Fibroblast of lung (primary cell): Measurements from ENCODE around the gene TMEM170A. TPM values are rescaled to one million over a fixed set of nuclear protein-coding genes. Genes with fewer than 3 reads are reported as not detected.

Experiments
- DNase-seq, 2 donors: peaks; one replicate each; pipeline versions ENCODE4 v3.0.0 to v3.0.0-alpha.2; 2010; ENCODE audit warnings: low read depth in 2 of 2
- H2AFZ ChIP-seq: 2 replicates; pipeline ENCODE4 v1.5.1; 2012; ENCODE audit warnings: low read length, control low read depth, inconsistent platforms
- H3K27ac ChIP-seq: 2 replicates; pipeline ENCODE4 v1.5.1; 2011; ENCODE audit warnings: low read length, control low read depth; ENCODE audit not compliant: insufficient read depth
- H3K27me3 ChIP-seq: 2 replicates; pipeline ENCODE4 v1.5.1; 2011; ENCODE audit warnings: mild to moderate bottlenecking, low read length; ENCODE audit not compliant: control insufficient read depth, insufficient read depth
- H3K36me3 ChIP-seq: 2 replicates; pipeline ENCODE4 v1.5.1; 2011; ENCODE audit warnings: low read length; ENCODE audit not compliant: control insufficient read depth, insufficient read depth
- H3K4me1 ChIP-seq: 2 replicates; pipeline ENCODE4 v1.5.1; 2011; ENCODE audit warnings: low read length; ENCODE audit not compliant: control insufficient read depth, insufficient read depth; ENCODE audit errors: extremely low read depth
- H3K4me2 ChIP-seq: 2 replicates; pipeline ENCODE4 v1.5.1; 2011; ENCODE audit warnings: low read length, control low read depth; ENCODE audit not compliant: insufficient read depth; ENCODE audit errors: extremely low read depth
- H3K4me3 ChIP-seq, 4 experiments: fragments of 200-600 bp in 1 of 4; sonication (generic) in 1 of 4; replicated peaks in 1 of 4; 2 replicates each; pipeline ENCODE4 v1.5.1; 2011 to 2016; ENCODE audit warnings: low read length in 4 of 4, low read depth in 3 of 4, mild to moderate bottlenecking in 3 of 4, control low read depth in 2 of 4, inconsistent platforms in 1 of 4, mixed read lengths in 1 of 4; ENCODE audit not compliant: insufficient read depth in 1 of 4; ENCODE audit errors: control extremely low read depth in 1 of 4
- H3K79me2 ChIP-seq: 2 replicates; pipeline ENCODE4 v1.5.1; 2012; ENCODE audit warnings: mild to moderate bottlenecking, low read length, inconsistent platforms; ENCODE audit not compliant: control insufficient read depth, insufficient read depth
- H3K9ac ChIP-seq: 2 replicates; pipeline ENCODE4 v1.5.1; 2011; ENCODE audit warnings: mild to moderate bottlenecking, low read length, control low read depth; ENCODE audit not compliant: insufficient read depth
- H3K9me3 ChIP-seq: 2 replicates; pipeline ENCODE4 v1.5.1; 2012; ENCODE audit warnings: low read depth, low read length; ENCODE audit not compliant: control insufficient read depth, insufficient read depth
- H4K20me1 ChIP-seq: 2 replicates; pipeline ENCODE4 v1.5.1; 2011; ENCODE audit warnings: low read length; ENCODE audit not compliant: control insufficient read depth, insufficient read depth; ENCODE audit errors: extremely low read depth
- CTCF ChIP-seq, 2 donors: IDR thresholded peaks in 1 of 2; conservative IDR thresholded peaks in 1 of 2; 1 replicate in 1 of 2; 2 replicates in 1 of 2; pipeline ENCODE4 v1.5.1; 2011 to 2012; ENCODE audit warnings: low read length in 2 of 2, control low read depth in 1 of 2, inconsistent platforms in 1 of 2, low read depth in 1 of 2, mild to moderate bottlenecking in 1 of 2
- EZH2 ChIP-seq: IDR thresholded peaks from 2 replicates; pipeline ENCODE4 v1.5.1; 2012; ENCODE audit warnings: low read length, control low read depth, mild to moderate bottlenecking; ENCODE audit errors: missing control alignments
- polyA plus RNA-seq, 2 donors: library from polyadenylated mRNA; depleted of rRNA in 1 of 2; stranded (reverse) in 1 of 2; unstranded in 1 of 2; fragments of >200 nt; gene quantifications; 2 replicates each; pipeline ENCODE4 v1.2.1, GENCODE V29; 2011 to 2012; ENCODE audit warnings: missing spikeins in 1 of 2
- total RNA-seq: library from RNA; depleted of rRNA; stranded (reverse); fragments of >200 nt; gene quantifications from 2 replicates; pipeline ENCODE4 v1.2.1, GENCODE V29; 2014

Gene TMEM170A
- total and polyA plus RNA-seq, 2 donors (not counting 1 experiment from before 2014, with no cell fraction given), result 12.3 to 14.5 TPM

- TF ChIP-seq CTCF (conservative IDR thresholded peaks at IDR 0.05 in 1 of 2, IDR thresholded peaks at IDR 0.05 in 1 of 2; ENCODE audit: low read depth in 1 of 2, low read length in 2 of 2) (no peak), EZH2 (no peak)
- Histone ChIP-seq H3K9me3 (no peaks in the 10 kb centered on the region), H3K4me3 (no peak overlapping the region), H3K27ac (no peak overlapping the region), H2AFZ (no peak overlapping the region), H3K9ac (no peak overlapping the region), H4K20me1 (no peaks in the 10 kb centered on the region), H3K27me3 (no peaks in the 10 kb centered on the region), H3K4me2 (no peak overlapping the region), H3K79me2 (peaks cover 45% of the 10 kb centered on the region), H3K4me1 (peaks cover 6% of the 10 kb centered on the region), H3K36me3 (no peaks in the 10 kb centered on the region)
- DNase-seq, result peak in 1 of 2 donors; percentile 16
These were observed 40.8 kb downstream of the TMEM170A start for GRCh38 chr16:75423723-75424104.

- Histone ChIP-seq H3K9me3 (no peaks in the 10 kb centered on the region), H3K79me2 (peaks cover 47% of the 10 kb centered on the region), H3K4me1 (peaks cover 6% of the 10 kb centered on the region), H3K4me3 (no peak overlapping the region), H2AFZ (no peak overlapping the region), H3K36me3 (no peaks in the 10 kb centered on the region), H4K20me1 (no peaks in the 10 kb centered on the region), H3K27me3 (no peaks in the 10 kb centered on the region), H3K4me2 (no peak overlapping the region), H3K27ac (no peak overlapping the region), H3K9ac (no peak overlapping the region)
- no peak for DNase-seq
- TF ChIP-seq CTCF (conservative IDR thresholded peaks at IDR 0.05 in 1 of 2, IDR thresholded peaks at IDR 0.05 in 1 of 2; ENCODE audit: low read depth in 1 of 2, low read length in 2 of 2) (no peak), EZH2 (no peak)
These were observed 42.7 kb downstream of the TMEM170A start for GRCh38 chr16:75421820-75422126.

GRCh38 chr16:75420987-75421819, 43.3 kb downstream of the TMEM170A start:
- H3K9ac ChIP-seq, result no peak overlapping the region

More at GRCh38 chr16:75420987-75421819, 43.3 kb downstream of the TMEM170A start:
- Histone ChIP-seq H3K36me3 (no peaks in the 10 kb centered on the region), H3K9me3 (no peaks in the 10 kb centered on the region), H3K4me2 (peak overlapping the region; percentile 51), H4K20me1 (no peaks in the 10 kb centered on the region), H3K79me2 (peaks cover 46% of the 10 kb centered on the region), H3K27ac (no peak overlapping the region), H3K4me1 (peaks cover under 1% of the 10 kb centered on the region), H3K27me3 (no peaks in the 10 kb centered on the region), H3K4me3 (no peak overlapping the region), H2AFZ (no peak overlapping the region)
- DNase-seq, result peak; percentile 39 to 56
- no peak for TF ChIP-seq EZH2
